Uterus (tissue), 4 donors: Measurements from ENCODE around the gene PRR3. TPM values are rescaled to one million over a fixed set of nuclear protein-coding genes. Genes with fewer than 3 reads are reported as not detected.

ENCODE experiments used
- DNase-seq, 2 donors: peaks; one replicate each; pipeline ENCODE4 v3.0.0-alpha.2; 2019 to 2020
- H3K27ac ChIP-seq, 2 donors: fragments of 200-600 bp; sonication (generic); 1 replicate in 1 of 2; 2 replicates in 1 of 2; pipeline ENCODE4 v1.5.1; 2016 to 2018
- H3K27me3 ChIP-seq, 2 donors: fragments of 200-600 bp; sonication (generic); one replicate each; pipeline ENCODE4 v1.5.1; 2018 to 2019; ENCODE audit warnings: control low read depth in 1 of 2
- H3K36me3 ChIP-seq, 2 donors: fragments of 200-600 bp; sonication (generic); one replicate each; pipeline ENCODE4 v1.5.1; 2019; ENCODE audit warnings: control low read depth in 1 of 2
- H3K4me1 ChIP-seq, 2 donors: fragments of 200-600 bp; sonication (generic); one replicate each; pipeline ENCODE4 v1.5.1; 2018 to 2019; ENCODE audit warnings: control low read depth in 1 of 2
- H3K4me3 ChIP-seq, 2 donors: fragments of 200-600 bp; sonication (generic); 1 replicate in 1 of 2; 2 replicates in 1 of 2; pipeline ENCODE4 v1.5.1; 2018 to 2019; ENCODE audit warnings: mild to moderate bottlenecking in 1 of 2
- H3K9me3 ChIP-seq, 2 donors: fragments of 200-600 bp; sonication (generic); one replicate each; pipeline ENCODE4 v1.5.1; 2019; ENCODE audit warnings: control low read depth in 1 of 2
- CTCF ChIP-seq, 4 experiments: fragments of 200-600 bp in 2 of 4; fragments of 450-650 bp in 2 of 4; sonication (generic) in 2 of 4; IDR thresholded peaks; one replicate each; pipeline ENCODE4 v1.5.1; 2016 to 2019; ENCODE audit warnings: antibody characterized with exemption in 4 of 4, mild to moderate bottlenecking in 2 of 4, moderate library complexity in 1 of 4
- POLR2A ChIP-seq, 2 donors: fragments of 450-650 bp; IDR thresholded peaks; one replicate each; pipeline ENCODE4 v1.6.1; 2016; ENCODE audit warnings: antibody characterized with exemption in 2 of 2, mild to moderate bottlenecking in 1 of 2, moderate library complexity in 1 of 2
- intact Hi-C: fragments of 100-400 bp; cut with DNase I; formaldehyde crosslinking; loops from one replicate; pipeline ENCODE4 v1.15.1; 2023; ENCODE audit warnings: low total_unique reads
- total RNA-seq, 4 donors: library from RNA; depleted of rRNA in 3 of 4; stranded (reverse); fragments of >200 nt in 3 of 4; gene quantifications; one replicate each; pipeline versions ENCODE4 v1.1.0 to v1.2.4, GENCODE V29; 2014 to 2023
- donor health status: DM: yes; HTN: yes; CAD: no.

The PRR3 gene, protein sequence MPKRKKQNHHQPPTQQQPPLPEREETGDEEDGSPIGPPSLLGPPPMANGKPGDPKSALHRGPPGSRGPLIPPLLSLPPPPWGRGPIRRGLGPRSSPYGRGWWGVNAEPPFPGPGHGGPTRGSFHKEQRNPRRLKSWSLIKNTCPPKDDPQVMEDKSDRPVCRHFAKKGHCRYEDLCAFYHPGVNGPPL
- total RNA-seq, result 10 to 100 TPM in 2 of 4 donors, 1 to 10 TPM in 2; 4.4 to 23.0 (median 16.2) TPM

DNA sequence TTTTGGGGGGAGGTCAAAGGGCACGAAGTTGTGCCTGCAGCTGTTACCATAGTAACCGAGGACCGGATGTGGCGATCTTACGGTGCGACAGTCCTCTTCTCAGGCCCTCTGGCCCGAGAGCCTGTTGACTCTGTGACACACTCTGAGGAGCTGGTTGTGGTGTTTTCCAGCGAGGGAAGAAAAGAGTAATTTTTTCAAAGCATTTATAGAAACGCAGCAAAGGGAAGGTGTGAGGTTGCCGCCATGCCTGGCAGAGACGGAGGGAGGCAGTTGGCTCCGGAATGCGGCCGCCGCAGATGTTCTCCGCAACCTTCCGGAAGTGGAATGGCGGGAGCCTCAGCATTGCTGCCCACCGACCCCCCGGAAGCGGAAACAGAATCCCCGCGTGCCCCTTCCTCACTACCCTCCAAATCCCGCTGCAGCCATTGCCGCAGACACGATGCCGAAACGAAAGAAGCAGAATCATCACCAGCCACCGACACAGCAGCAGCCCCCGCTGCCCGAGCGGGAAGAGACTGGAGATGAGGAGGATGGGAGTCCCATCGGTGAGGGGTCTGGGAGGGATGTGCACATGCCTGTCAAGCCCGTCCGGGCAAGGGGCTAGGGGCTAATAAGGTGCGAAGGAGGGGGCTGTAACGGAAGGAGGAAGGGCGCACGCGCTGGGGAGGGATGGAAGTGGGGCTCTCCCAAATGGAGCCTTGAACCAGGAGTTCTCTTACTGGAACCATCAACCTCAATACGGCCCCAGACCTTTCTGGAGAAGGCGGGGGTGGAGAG, at the start of gene PRR3:
TSS of gene PRR3 (plus strand) at position 390 of the 777 bp plus-strand sequence. CDS start at position 440, 50 bp downstream.
- H3K27me3 ChIP-seq, result no peaks in the 10 kb centered on the region
- intact Hi-C loops, result no loop called here
- no peaks in the 10 kb centered on the region for H3K36me3 ChIP-seq
- no peaks in the 10 kb centered on the region for H3K9me3 ChIP-seq
- H3K4me1 ChIP-seq, result peaks cover 4 to 5% of the 10 kb centered on the region in 2 donors
- H3K27ac ChIP-seq, result peak within 1 kb of the TSS; percentile 97 to 98
- DNase-seq, result peak; percentile 86 to 93
- peak within 1 kb of the TSS; percentile 71 to 73 for H3K4me3 ChIP-seq
- TF ChIP-seq CTCF (IDR thresholded peaks at IDR 0.05) (no peak), POLR2A (IDR thresholded peaks at IDR 0.05) (peak in 1 of 2 donors; percentile 37)

GRCh38 chr6:30507849-30508827, 49.0 kb upstream of the PRR3 start:
- H3K27me3 ChIP-seq, result no peaks in the 10 kb centered on the region
- no peaks in the 10 kb centered on the region for H3K4me1 ChIP-seq
- intact Hi-C loops, result no loop called here
- H3K36me3 ChIP-seq, result no peaks in the 10 kb centered on the region
- no peak for DNase-seq
- H3K4me3 ChIP-seq, result no peak overlapping the region
- no peak overlapping the region for H3K27ac ChIP-seq
- H3K9me3 ChIP-seq, result no peaks in the 10 kb centered on the region
- TF ChIP-seq CTCF (IDR thresholded peaks at IDR 0.05) (no peak), POLR2A (IDR thresholded peaks at IDR 0.05) (no peak)

- intact Hi-C loops, result no loop called here
- TF ChIP-seq CTCF (IDR thresholded peaks at IDR 0.05), result no peak
- TF ChIP-seq POLR2A (IDR thresholded peaks at IDR 0.05), result no peak
- no peak overlapping the region for H3K27ac ChIP-seq
- no peaks in the 10 kb centered on the region for H3K36me3 ChIP-seq
- H3K4me3 ChIP-seq, result no peak overlapping the region
- no peaks in the 10 kb centered on the region for H3K4me1 ChIP-seq
- no peaks in the 10 kb centered on the region for H3K27me3 ChIP-seq
- no peak for DNase-seq
- H3K9me3 ChIP-seq, result no peaks in the 10 kb centered on the region
Measured at GRCh38 chr6:30508890-30509736, 48.0 kb upstream of the PRR3 start.

- Histone ChIP-seq H3K4me1 (no peaks in the 10 kb centered on the region), H3K4me3 (no peak overlapping the region), H3K9me3 (no peaks in the 10 kb centered on the region), H3K27ac (peak overlapping the region in 1 of 2 donors; percentile 8), H3K36me3 (no peaks in the 10 kb centered on the region), H3K27me3 (no peaks in the 10 kb centered on the region)
- intact Hi-C loops, result no loop called here
- DNase-seq, result no peak
- TF ChIP-seq POLR2A (IDR thresholded peaks at IDR 0.05) (no peak), CTCF (IDR thresholded peaks at IDR 0.05) (no peak)
Measured at GRCh38 chr6:30510419-30511168, 46.5 kb upstream of the PRR3 start.
